Bronchial epithelial cell (primary cell): Measurements from ENCODE around the gene ZBTB8B. TPM values are rescaled to one million over a fixed set of nuclear protein-coding genes. Genes with fewer than 3 reads are reported as not detected.
"Not testable (repeated sequence)": the region's sequence is repeated elsewhere in the genome, so short reads cannot be mapped to it uniquely, and the experiment has no call there.

ENCODE experiments used
- DNase-seq: peaks from one replicate; pipeline ENCODE4 v3.0.0-alpha.2; 2010; ENCODE audit warnings: low read depth
- FAIRE-seq: peaks from 2 replicates; lab custom pipeline; 2011; peaks lifted over from hg19 to GRCh38; lab: Jason Lieb, UNC
- H3K27me3 ChIP-seq: 2 replicates; pipeline ENCODE4 v1.5.1; 2011; ENCODE audit warnings: low read length; ENCODE audit not compliant: control insufficient read depth, insufficient read depth
- H3K36me3 ChIP-seq: 2 replicates; pipeline ENCODE4 v1.5.1; 2011; ENCODE audit warnings: low read length; ENCODE audit not compliant: control insufficient read depth, insufficient read depth
- H3K4me3 ChIP-seq: 2 replicates; pipeline ENCODE4 v1.5.1; 2011; ENCODE audit warnings: mild to moderate bottlenecking, low read depth, low read length, control low read depth
- CTCF ChIP-seq: IDR thresholded peaks from 2 replicates; pipeline ENCODE4 v1.5.1; 2011; ENCODE audit warnings: mild to moderate bottlenecking, moderate library complexity, low read length, control low read depth, inconsistent platforms; ENCODE audit not compliant: insufficient read depth, severe bottlenecking
- total RNA-seq: library from RNA; depleted of rRNA; stranded (reverse); fragments of >200 nt; gene quantifications from 2 replicates; pipeline ENCODE4 v1.2.1, GENCODE V29; 2014

The ZBTB8B gene
- total RNA-seq, 1 donor from 2014 or later = not detected

- DNase-seq (no peak), FAIRE-seq (no peak)
- H3K4me3 ChIP-seq = no peak overlapping the region
- peaks cover 6% of the 10 kb centered on the region for H3K27me3 ChIP-seq
- TF ChIP-seq CTCF = no peak
- no peaks in the 10 kb centered on the region for H3K36me3 ChIP-seq
Measured at GRCh38 chr1:32468791-32469190, 3.9 kb downstream of the ZBTB8B start.

- DNase-seq = no peak
- Histone ChIP-seq H3K27me3 (peaks cover 3% of the 10 kb centered on the region), H3K36me3 (no peaks in the 10 kb centered on the region), H3K4me3 (no peak overlapping the region)
- no peak for TF ChIP-seq CTCF
- no peak for FAIRE-seq
Measured at GRCh38 chr1:32470431-32470830, 5.6 kb downstream of the ZBTB8B start.

GRCh38 chr1:32470991-32471694 lies 6.3 kb downstream of the ZBTB8B start:
- DNase-seq = no peak
- TF ChIP-seq CTCF = no peak
- FAIRE-seq = no peak
- Histone ChIP-seq H3K36me3 (no peaks in the 10 kb centered on the region), H3K4me3 (no peak overlapping the region), H3K27me3 (peaks cover 1% of the 10 kb centered on the region)

- TF ChIP-seq CTCF = no peak
Measured at GRCh38 chr1:32471695-32472362, 7.0 kb downstream of the ZBTB8B start.

GRCh38 chr1:32472966-32473365 lies 8.1 kb downstream of the ZBTB8B start:
- not testable (repeated sequence) for H3K27me3 ChIP-seq, FAIRE-seq, H3K4me3 ChIP-seq, H3K36me3 ChIP-seq, DNase-seq

More at GRCh38 chr1:32471695-32472362, 7.0 kb downstream of the ZBTB8B start:
- Histone ChIP-seq H3K36me3 (no peaks in the 10 kb centered on the region), H3K27me3 (no peaks in the 10 kb centered on the region), H3K4me3 (no peak overlapping the region)
- DNase-seq = no peak
- peak; percentile 7 for FAIRE-seq

GRCh38 chr1:32474954-32475353 lies 10.1 kb downstream of the ZBTB8B start:
- no peak overlapping the region for H3K4me3 ChIP-seq
- no peaks in the 10 kb centered on the region for H3K36me3 ChIP-seq
- H3K27me3 ChIP-seq = no peaks in the 10 kb centered on the region
- TF ChIP-seq CTCF = no peak
- FAIRE-seq (no peak), DNase-seq (no peak)
